HCT116 (cell line): ENCODE measurements around the gene GLDN. TPM values are rescaled to one million over a fixed set of nuclear protein-coding genes. Genes with fewer than 3 reads are reported as not detected.

Experiments
- ATAC-seq: fragments of 200-7000 bp; cut with Tn5 transposase; 2 replicates; pipeline ENCODE4 v1.9.1; 2020; ENCODE audit warnings: mild to moderate bottlenecking, moderate library complexity
- BruUV-seq: library from RNA; stranded (reverse); fragments of 400-500 nt; replicated peaks from 2 replicates; lab custom pipeline; 2021; lab: Mats Ljungman, UMichigan
- CTCF ChIA-PET: fragments of 300-600 bp; sonication (Branson Sonifier 250); formaldehyde crosslinking; loops from one replicate; lab custom pipeline; 2021; ENCODE audit warnings: antibody characterized with exemption; lab: Charles Lee
- POLR2A ChIA-PET: fragments of 300-600, 350-600 bp; sonication (Branson Sonifier 250); formaldehyde crosslinking; loops from one replicate; lab custom pipeline; 2021; ENCODE audit warnings: antibody characterized with exemption; lab: Charles Lee
- RAD21 ChIA-PET, 2 experiments: fragments of 300-600 bp; sonication (Branson Sonifier 250); formaldehyde crosslinking; loops; one replicate each; lab custom pipeline; 2023; ENCODE audit warnings: low total read pairs in 2 of 2; ENCODE audit not compliant: uncharacterized antibody in 2 of 2, unreplicated experiment in 2 of 2, low non-redundant PET in 1 of 2; lab: Charles Lee
- DNase-seq: peaks from one replicate; pipeline ENCODE4 v3.0.0-alpha.2; 2010; ENCODE audit warnings: low read depth, low spot score
- H2AFZ ChIP-seq: fragments of 200-600 bp; shearing (Covaris generic), sonication (generic); 2 replicates; pipeline ENCODE4 v1.6.1; 2017; ENCODE audit warnings: low read depth, mixed run types, mixed read lengths, antibody characterized with exemption, low read length; ENCODE audit not compliant: poor library complexity, severe bottlenecking
- H3K27ac ChIP-seq: 2 replicates; pipeline ENCODE4 v1.5.1; 2012; ENCODE audit warnings: low read depth, low read length
- H3K27me3 ChIP-seq: fragments of 200-600 bp; sonication (generic); 2 replicates; pipeline ENCODE4 v1.6.1; 2016; ENCODE audit warnings: mixed run types, low read length, mixed read lengths; ENCODE audit not compliant: insufficient read depth
- H3K36me3 ChIP-seq, 2 experiments: fragments of 200-500 bp in 1 of 2; fragments of 200-600 bp in 1 of 2; sonication (Bioruptor generic) in 1 of 2; sonication (generic) in 1 of 2; 2 replicates each; pipeline versions ENCODE4 v1.5.1 to v1.6.1; 2014 to 2016; ENCODE audit warnings: low read length in 2 of 2, inconsistent platforms in 1 of 2, mixed read lengths in 1 of 2, mixed run types in 1 of 2; ENCODE audit not compliant: insufficient read depth in 2 of 2, control insufficient read depth in 1 of 2
- H3K4me1 ChIP-seq, 2 experiments: fragments of 200-600 bp in 1 of 2; sonication (generic) in 1 of 2; 2 replicates each; pipeline versions ENCODE4 v1.5.1 to v1.6.1; 2012 to 2017; ENCODE audit warnings: low read length in 2 of 2, inconsistent platforms in 1 of 2, mild to moderate bottlenecking in 1 of 2, mixed read lengths in 1 of 2, mixed run types in 1 of 2, moderate library complexity in 1 of 2; ENCODE audit not compliant: insufficient read depth in 2 of 2, control insufficient read depth in 1 of 2
- H3K4me2 ChIP-seq: fragments of 200-600 bp; sonication (generic); 2 replicates; pipeline ENCODE4 v1.6.1; 2017; ENCODE audit warnings: mixed run types, low read length, mixed read lengths
- H3K4me3 ChIP-seq, 2 experiments: fragments of 200-600 bp in 1 of 2; sonication (generic) in 1 of 2; replicated peaks in 1 of 2; 2 replicates each; pipeline ENCODE4 v1.5.1; 2011 to 2016; ENCODE audit warnings: low read length in 2 of 2, control low read depth in 1 of 2, low read depth in 1 of 2, mild to moderate bottlenecking in 1 of 2, mixed read lengths in 1 of 2, mixed run types in 1 of 2
- H3K79me2 ChIP-seq: fragments of 200-600 bp; sonication (generic); 2 replicates; pipeline ENCODE4 v1.6.1; 2017; ENCODE audit warnings: mild to moderate bottlenecking, mixed run types, low read length, moderate library complexity, mixed read lengths; ENCODE audit not compliant: insufficient read depth
- H3K9ac ChIP-seq: fragments of 200-600 bp; sonication (generic); 2 replicates; pipeline ENCODE4 v1.6.1; 2016; ENCODE audit warnings: low read length, mixed read lengths
- H3K9me2 ChIP-seq: fragments of 200-600 bp; sonication (generic), shearing (Covaris generic); 2 replicates; pipeline ENCODE4 v1.6.1; 2017; ENCODE audit warnings: mixed run types, mild to moderate bottlenecking, moderate library complexity; ENCODE audit not compliant: insufficient read depth
- H3K9me3 ChIP-seq, 2 experiments: fragments of 200-500 bp in 1 of 2; fragments of 200-600 bp in 1 of 2; sonication (Bioruptor generic) in 1 of 2; sonication (generic) in 1 of 2; 2 replicates each; pipeline ENCODE4 v1.6.1; 2014 to 2017; ENCODE audit warnings: low read length in 2 of 2, mixed read lengths in 2 of 2, inconsistent platforms in 1 of 2, low read depth in 1 of 2, mild to moderate bottlenecking in 1 of 2, mixed run types in 1 of 2, moderate library complexity in 1 of 2; ENCODE audit not compliant: control insufficient read depth in 1 of 2, insufficient read depth in 1 of 2
- H4K20me1 ChIP-seq: fragments of 200-600 bp; sonication (generic), shearing (Covaris generic); 2 replicates; pipeline ENCODE4 v1.6.1; 2017; ENCODE audit warnings: mixed run types, mild to moderate bottlenecking, moderate library complexity; ENCODE audit not compliant: insufficient read depth
- CEBPB ChIP-seq: IDR thresholded peaks from 2 replicates; pipeline ENCODE4 v1.6.1; 2012; ENCODE audit warnings: low read depth
- EGR1 ChIP-seq: IDR thresholded peaks from 2 replicates; pipeline ENCODE4 v1.6.1; 2012; ENCODE audit warnings: low read depth
- ELF1 ChIP-seq: IDR thresholded peaks from 2 replicates; pipeline ENCODE4 v1.6.1; 2012; ENCODE audit warnings: low read depth, borderline replicate concordance
- EZH2 ChIP-seq: fragments of 200-600 bp; sonication (generic); IDR thresholded peaks from 2 replicates; pipeline ENCODE4 v1.6.1; 2017; ENCODE audit warnings: antibody characterized with exemption, mixed run types
- FOSL1 ChIP-seq: IDR thresholded peaks from 2 replicates; pipeline ENCODE4 v1.6.1; 2012; ENCODE audit warnings: low read depth
- JUND ChIP-seq: IDR thresholded peaks from 2 replicates; pipeline ENCODE4 v1.6.1; 2012
- SIN3A ChIP-seq: IDR thresholded peaks from 2 replicates; pipeline ENCODE4 v1.6.1; 2012; ENCODE audit warnings: low read depth
- TCF7L2 ChIP-seq: IDR thresholded peaks from 2 replicates; pipeline ENCODE4 v1.7.0; 2011; ENCODE audit warnings: borderline replicate concordance, inconsistent platforms; ENCODE audit not compliant: insufficient read depth, insufficient read length; ENCODE audit errors: extremely low read depth
- YY1 ChIP-seq: IDR thresholded peaks from 2 replicates; pipeline ENCODE4 v1.6.1; 2011; ENCODE audit warnings: low read length, low read depth, moderate library complexity, mild to moderate bottlenecking; ENCODE audit not compliant: insufficient replicate concordance; ENCODE audit errors: extremely low read depth
- ZFX ChIP-seq: fragments of 450-650 bp; IDR thresholded peaks from 2 replicates; pipeline ENCODE4 v1.6.1; 2017
- intact Hi-C: fragments of 100-400 bp; cut with micrococcal nuclease; formaldehyde crosslinking; loops from 2 replicates; pipeline ENCODE4 v1.10.0; 2022
- total RNA-seq: library from RNA; stranded (reverse); gene quantifications from one replicate; pipeline ENCODE4 v1.2.1, GENCODE V29; 2021; ENCODE audit not compliant: unreplicated experiment
- TF ChIP-seq, protein P1 (sequence below), 3 experiments: fragments of 200-600 bp in 1 of 3; sonication (generic) in 1 of 3; IDR thresholded peaks in 2 of 3; conservative IDR thresholded peaks in 1 of 3; 2 replicates each; pipeline ENCODE4 v1.5.1; 2012 to 2017; ENCODE audit warnings: low read depth in 2 of 3, low read length in 2 of 3, antibody characterized with exemption in 1 of 3, borderline replicate concordance in 1 of 3, control low read depth in 1 of 3, mild to moderate bottlenecking in 1 of 3, mixed read lengths in 1 of 3, mixed run types in 1 of 3, moderate library complexity in 1 of 3; ENCODE audit not compliant: insufficient read depth in 1 of 3
- TF ChIP-seq, protein P2 (sequence below): IDR thresholded peaks from 2 replicates; pipeline ENCODE4 v1.6.1; 2012; ENCODE audit warnings: low read depth
- TF ChIP-seq, protein P3 (sequence below): IDR thresholded peaks from 2 replicates; pipeline ENCODE4 v1.6.1; 2012

The GLDN gene
- total RNA-seq, 1 experiment from 2014 or later = 3.0 TPM

DNA sequence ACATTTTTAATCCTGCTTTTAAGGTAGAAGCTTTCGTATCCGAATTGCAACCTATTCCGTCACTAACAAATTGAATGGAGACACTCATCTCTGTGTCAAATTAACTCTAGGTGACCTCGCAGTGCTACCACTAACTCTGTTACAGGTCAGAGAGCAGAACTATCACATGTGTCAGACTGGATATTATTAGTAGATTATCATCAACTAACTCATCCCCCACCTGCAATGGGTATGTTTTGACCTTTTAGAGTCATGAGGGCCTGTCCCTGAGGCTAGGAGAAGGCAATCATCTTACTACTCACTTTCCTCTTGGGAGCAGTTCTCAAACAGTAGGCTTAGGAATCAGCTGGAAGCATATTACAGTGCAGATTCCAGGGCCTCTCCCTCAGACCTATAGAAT is 2.0 kb downstream of the GLDN start (continued):
- TF ChIP-seq, protein P1, sequence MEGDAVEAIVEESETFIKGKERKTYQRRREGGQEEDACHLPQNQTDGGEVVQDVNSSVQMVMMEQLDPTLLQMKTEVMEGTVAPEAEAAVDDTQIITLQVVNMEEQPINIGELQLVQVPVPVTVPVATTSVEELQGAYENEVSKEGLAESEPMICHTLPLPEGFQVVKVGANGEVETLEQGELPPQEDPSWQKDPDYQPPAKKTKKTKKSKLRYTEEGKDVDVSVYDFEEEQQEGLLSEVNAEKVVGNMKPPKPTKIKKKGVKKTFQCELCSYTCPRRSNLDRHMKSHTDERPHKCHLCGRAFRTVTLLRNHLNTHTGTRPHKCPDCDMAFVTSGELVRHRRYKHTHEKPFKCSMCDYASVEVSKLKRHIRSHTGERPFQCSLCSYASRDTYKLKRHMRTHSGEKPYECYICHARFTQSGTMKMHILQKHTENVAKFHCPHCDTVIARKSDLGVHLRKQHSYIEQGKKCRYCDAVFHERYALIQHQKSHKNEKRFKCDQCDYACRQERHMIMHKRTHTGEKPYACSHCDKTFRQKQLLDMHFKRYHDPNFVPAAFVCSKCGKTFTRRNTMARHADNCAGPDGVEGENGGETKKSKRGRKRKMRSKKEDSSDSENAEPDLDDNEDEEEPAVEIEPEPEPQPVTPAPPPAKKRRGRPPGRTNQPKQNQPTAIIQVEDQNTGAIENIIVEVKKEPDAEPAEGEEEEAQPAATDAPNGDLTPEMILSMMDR (IDR thresholded peaks at IDR 0.05 in 2 of 3, conservative IDR thresholded peaks at IDR 0.05 in 1 of 3; ENCODE audit: borderline replicate concordance in 1 of 3, insufficient read depth in 1 of 3, low read depth in 2 of 3, low read length in 2 of 3) = no peak
- TF ChIP-seq, all 23 proteins: peak for 0

DNA sequence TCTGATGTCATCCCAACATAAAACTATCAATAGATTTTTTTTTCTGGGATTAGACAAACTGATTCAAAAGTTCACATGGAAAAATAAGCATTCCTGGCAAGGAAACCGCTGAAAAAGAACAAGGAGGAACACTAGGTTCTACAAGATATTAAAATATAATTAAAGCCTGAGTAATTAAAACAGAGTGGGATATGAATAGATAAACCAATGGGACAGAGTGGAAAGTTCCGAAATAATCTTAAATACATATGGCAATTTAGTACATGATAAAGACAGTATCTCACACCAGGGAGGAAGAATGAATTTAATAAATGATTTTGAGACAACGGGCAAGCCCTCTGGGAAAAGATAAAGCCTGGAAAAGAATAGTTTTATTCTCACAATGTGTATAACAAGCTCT is 4.7 kb downstream of the GLDN start:
- Histone ChIP-seq H3K27me3 (no peaks in the 10 kb centered on the region), H3K36me3 (no peaks in the 10 kb centered on the region), H3K4me3 (no peak overlapping the region), H3K9me3 (no peaks in the 10 kb centered on the region), H3K4me1 (no peaks in the 10 kb centered on the region), H3K27ac (no peak overlapping the region), H3K9me2 (no peaks in the 10 kb centered on the region), H2AFZ (no peak overlapping the region), H3K79me2 (no peaks in the 10 kb centered on the region), H4K20me1 (no peaks in the 10 kb centered on the region), H3K9ac (no peak overlapping the region), H3K4me2 (no peak overlapping the region)
- POLR2A ChIA-PET = no interaction called here
- DNase-seq (no peak), ATAC-seq (no peak)
- BruUV-seq = no TSS peak
- RAD21 ChIA-PET = no interaction called here
- CTCF ChIA-PET = no interaction called here
- TF ChIP-seq CEBPB (no peak), YY1 (no peak), SIN3A (no peak), EZH2 (no peak), ZFX (no peak), EGR1 (no peak), FOSL1 (no peak), ELF1 (no peak), TCF7L2 (no peak), JUND (no peak)
- TF ChIP-seq, protein P2, sequence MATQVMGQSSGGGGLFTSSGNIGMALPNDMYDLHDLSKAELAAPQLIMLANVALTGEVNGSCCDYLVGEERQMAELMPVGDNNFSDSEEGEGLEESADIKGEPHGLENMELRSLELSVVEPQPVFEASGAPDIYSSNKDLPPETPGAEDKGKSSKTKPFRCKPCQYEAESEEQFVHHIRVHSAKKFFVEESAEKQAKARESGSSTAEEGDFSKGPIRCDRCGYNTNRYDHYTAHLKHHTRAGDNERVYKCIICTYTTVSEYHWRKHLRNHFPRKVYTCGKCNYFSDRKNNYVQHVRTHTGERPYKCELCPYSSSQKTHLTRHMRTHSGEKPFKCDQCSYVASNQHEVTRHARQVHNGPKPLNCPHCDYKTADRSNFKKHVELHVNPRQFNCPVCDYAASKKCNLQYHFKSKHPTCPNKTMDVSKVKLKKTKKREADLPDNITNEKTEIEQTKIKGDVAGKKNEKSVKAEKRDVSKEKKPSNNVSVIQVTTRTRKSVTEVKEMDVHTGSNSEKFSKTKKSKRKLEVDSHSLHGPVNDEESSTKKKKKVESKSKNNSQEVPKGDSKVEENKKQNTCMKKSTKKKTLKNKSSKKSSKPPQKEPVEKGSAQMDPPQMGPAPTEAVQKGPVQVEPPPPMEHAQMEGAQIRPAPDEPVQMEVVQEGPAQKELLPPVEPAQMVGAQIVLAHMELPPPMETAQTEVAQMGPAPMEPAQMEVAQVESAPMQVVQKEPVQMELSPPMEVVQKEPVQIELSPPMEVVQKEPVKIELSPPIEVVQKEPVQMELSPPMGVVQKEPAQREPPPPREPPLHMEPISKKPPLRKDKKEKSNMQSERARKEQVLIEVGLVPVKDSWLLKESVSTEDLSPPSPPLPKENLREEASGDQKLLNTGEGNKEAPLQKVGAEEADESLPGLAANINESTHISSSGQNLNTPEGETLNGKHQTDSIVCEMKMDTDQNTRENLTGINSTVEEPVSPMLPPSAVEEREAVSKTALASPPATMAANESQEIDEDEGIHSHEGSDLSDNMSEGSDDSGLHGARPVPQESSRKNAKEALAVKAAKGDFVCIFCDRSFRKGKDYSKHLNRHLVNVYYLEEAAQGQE = no peak
- TF ChIP-seq, protein P3, sequence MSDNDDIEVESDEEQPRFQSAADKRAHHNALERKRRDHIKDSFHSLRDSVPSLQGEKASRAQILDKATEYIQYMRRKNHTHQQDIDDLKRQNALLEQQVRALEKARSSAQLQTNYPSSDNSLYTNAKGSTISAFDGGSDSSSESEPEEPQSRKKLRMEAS = no peak
- intact Hi-C loops = no loop called here
